WTC11 (cell line): ENCODE results near the gene CPVL.

Experiments used
- CREB1 ChIP-seq: sonication (generic); formaldehyde crosslinking; IDR thresholded peaks from 2 replicates; pipeline ENCODE4 v1.8.0; 2023; ENCODE audit warnings: mild to moderate bottlenecking, missing genetic modification reagents
- CREM ChIP-seq: sonication (generic); formaldehyde crosslinking; IDR thresholded peaks from 2 replicates; pipeline ENCODE4 v1.8.1; 2022; ENCODE audit warnings: mild to moderate bottlenecking, missing genetic modification reagents, moderate library complexity
- EMX1 ChIP-seq: fragments of 250-450 bp; sonication (Bioruptor Pico); IDR thresholded peaks from 2 replicates; pipeline ENCODE4 v1.8.0; 2021; ENCODE audit warnings: mild to moderate bottlenecking
- ZNF138 ChIP-seq: sonication (generic); formaldehyde crosslinking; conservative IDR thresholded peaks from 2 replicates; pipeline ENCODE4 v1.8.1; 2022; ENCODE audit warnings: mild to moderate bottlenecking, moderate library complexity, missing genetic modification reagents
- ZNF232 ChIP-seq: sonication (generic); formaldehyde crosslinking; IDR thresholded peaks from 2 replicates; pipeline ENCODE4 v1.8.0; 2022; ENCODE audit warnings: mild to moderate bottlenecking, missing genetic modification reagents
- TF ChIP-seq, protein P1 (sequence below): fragments of 200-600 bp; IDR thresholded peaks from 2 replicates; pipeline ENCODE4 v1.8.0; 2022; ENCODE audit warnings: antibody characterized with exemption

DNA sequence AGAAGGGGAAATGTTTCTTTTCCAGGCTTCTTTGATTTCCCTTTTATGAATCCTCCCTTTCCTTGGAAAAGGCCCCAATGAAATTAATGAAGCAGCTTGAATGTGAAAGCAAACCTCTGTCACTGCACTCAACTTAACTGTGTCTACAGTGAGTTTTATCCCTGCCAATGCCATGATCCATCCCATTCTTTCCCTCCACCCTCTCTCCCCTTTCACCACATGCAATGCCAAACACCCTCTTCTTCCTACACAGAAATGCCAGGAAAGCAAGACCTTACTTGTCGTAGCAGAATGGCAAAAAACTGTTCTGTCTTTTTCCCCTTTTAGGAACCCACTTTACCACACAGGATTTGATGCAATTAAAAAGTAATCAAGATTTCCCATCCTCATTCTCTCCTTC, 140.9 kb downstream of the CPVL start:
- TF ChIP-seq, protein P1, sequence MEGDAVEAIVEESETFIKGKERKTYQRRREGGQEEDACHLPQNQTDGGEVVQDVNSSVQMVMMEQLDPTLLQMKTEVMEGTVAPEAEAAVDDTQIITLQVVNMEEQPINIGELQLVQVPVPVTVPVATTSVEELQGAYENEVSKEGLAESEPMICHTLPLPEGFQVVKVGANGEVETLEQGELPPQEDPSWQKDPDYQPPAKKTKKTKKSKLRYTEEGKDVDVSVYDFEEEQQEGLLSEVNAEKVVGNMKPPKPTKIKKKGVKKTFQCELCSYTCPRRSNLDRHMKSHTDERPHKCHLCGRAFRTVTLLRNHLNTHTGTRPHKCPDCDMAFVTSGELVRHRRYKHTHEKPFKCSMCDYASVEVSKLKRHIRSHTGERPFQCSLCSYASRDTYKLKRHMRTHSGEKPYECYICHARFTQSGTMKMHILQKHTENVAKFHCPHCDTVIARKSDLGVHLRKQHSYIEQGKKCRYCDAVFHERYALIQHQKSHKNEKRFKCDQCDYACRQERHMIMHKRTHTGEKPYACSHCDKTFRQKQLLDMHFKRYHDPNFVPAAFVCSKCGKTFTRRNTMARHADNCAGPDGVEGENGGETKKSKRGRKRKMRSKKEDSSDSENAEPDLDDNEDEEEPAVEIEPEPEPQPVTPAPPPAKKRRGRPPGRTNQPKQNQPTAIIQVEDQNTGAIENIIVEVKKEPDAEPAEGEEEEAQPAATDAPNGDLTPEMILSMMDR = no peak
- TF ChIP-seq ZNF232 (no peak), CREB1 (CRISPR knock-in tag) (no peak), CREM (CRISPR knock-in tag) (no peak), EMX1 (no peak), ZNF138 (CRISPR knock-in tag) (no peak)
